Heart left ventricle (tissue), 16 donors: Measurements from ENCODE around the gene TENT5C. TPM values are rescaled to one million over a fixed set of nuclear protein-coding genes. Genes with fewer than 3 reads are reported as not detected.

ENCODE experiments used
- ATAC-seq, 4 donors: fragments of 200-7000 bp; cut with Tn5 transposase; one replicate each; pipeline ENCODE4 v1.9.1; 2020 to 2022; ENCODE audit warnings: moderate library complexity in 4 of 4, mild to moderate bottlenecking in 3 of 4, moderate number of reproducible peaks in 1 of 4
- DNase-seq, 5 donors: peaks; one replicate each; pipeline ENCODE4 v3.0.0-alpha.2; 2020
- H3K27ac ChIP-seq, 12 donors: fragments of 200-600 bp; sonication (generic) in 4 of 12; one replicate each; pipeline versions ENCODE4 v1.5.0 to v1.8.0; 2016 to 2022; ENCODE audit warnings: mild to moderate bottlenecking in 2 of 12
- H3K27me3 ChIP-seq, 9 donors: fragments of 200-600 bp; sonication (generic) in 2 of 9; one replicate each; pipeline versions ENCODE4 v1.5.1 to v1.8.0; 2016 to 2022; ENCODE audit warnings: mild to moderate bottlenecking in 3 of 9
- H3K36me3 ChIP-seq, 9 donors: fragments of 200-600 bp; sonication (generic) in 2 of 9; one replicate each; pipeline versions ENCODE4 v1.5.0 to v1.8.0; 2018 to 2022; ENCODE audit warnings: mild to moderate bottlenecking in 2 of 9
- H3K4me1 ChIP-seq, 12 donors: fragments of 200-600 bp; sonication (generic) in 4 of 12; one replicate each; pipeline versions ENCODE4 v1.5.0 to v1.8.0; 2016 to 2022; ENCODE audit warnings: mild to moderate bottlenecking in 3 of 12
- H3K4me3 ChIP-seq, 12 donors: fragments of 200-600 bp; sonication (generic) in 4 of 12; one replicate each; pipeline versions ENCODE4 v1.5.0 to v1.8.0; 2017 to 2022; ENCODE audit warnings: mild to moderate bottlenecking in 9 of 12, moderate library complexity in 4 of 12
- H3K9me3 ChIP-seq, 12 donors: fragments of 200-600 bp; sonication (generic) in 4 of 12; one replicate each; pipeline versions ENCODE4 v1.5.0 to v1.8.0; 2016 to 2022; ENCODE audit warnings: mild to moderate bottlenecking in 1 of 12
- CTCF ChIP-seq, 12 donors: fragments of 200-600 bp; sonication (generic) in 4 of 12; IDR thresholded peaks; one replicate each; pipeline versions ENCODE4 v1.5.0 to v1.8.0; 2018 to 2022; ENCODE audit warnings: antibody characterized with exemption in 12 of 12, mild to moderate bottlenecking in 5 of 12
- POLR2A ChIP-seq, 2 donors: fragments of 450-650 bp; IDR thresholded peaks; one replicate each; pipeline ENCODE4 v1.6.1; 2017; ENCODE audit warnings: antibody characterized with exemption in 2 of 2, mild to moderate bottlenecking in 2 of 2, moderate library complexity in 2 of 2
- WGBS, 4 donors: extraction: QIAGEN DNeasy Blood & Tissue Kit in 2 of 4; methylation state at CpG; one replicate each; pipeline versions ENCODE4 v1.1.5 to v1.1.7; 2013 to 2018; 5-methylcytosine and 5-hydroxymethylcytosine counted together
- intact Hi-C, 10 donors: fragments of 100-400 bp; cut with DNase I; formaldehyde crosslinking; loops; one replicate each; pipeline versions ENCODE4 v1.11.1 to v1.14.2; 2022
- polyA plus RNA-seq, 2 donors: library from polyadenylated mRNA; stranded (reverse); fragments of 200-250 nt; gene quantifications; one replicate each; pipeline ENCODE4 v1.2.3, GENCODE V29; 2013
- total RNA-seq, 9 donors: library from RNA; depleted of rRNA in 2 of 9; stranded (reverse); fragments of >200 nt in 2 of 9; fragmentation: NEBNext Ultra II Directional in 3 of 9; extraction: Animal tissue kit (Norgen Biotek cat#: 25700) in 3 of 9; gene quantifications; one replicate each; pipeline versions ENCODE4 v1.1.0 to v1.2.4, GENCODE V29; 2016 to 2023
- donor health status: ischemic (EF 13 %, LVEDD 7.1; RV severe dilation, severe dysfunction).
- donor health status: healthy with polysubstance abuse.
- donor health status: DM: no; HTN: yes; CAD: no.
- donor health status: DM: no; HTN: no; CAD: no.
- donor health status: ischemic (EF 25% LVEDD 6.9; RV normal size, moderate dysfunction).
- donor health status: ischemic (EF 25% LVEDD 5.7; RV mildly dilated, moderate dysfunction).
- donor health status: healthy.
- donor health status: DM: yes; HTN: yes; CAD: no.
- donor health status: ischemic (EF 35%, LVEDD 5.7; RV mildly dilated, moderate dysfunction).
- donor health status: nonischemic (EF 11% LVEDD 7.7; RV severe dilation, severe dysfunction).
- donor health status: DM: yes; HTN: yes; CAD: no.
- donor health status: PGD.
- donor health status: ischemic (EF 29% LVEDD 5.4; RV normal size, mild dysfunction).
- donor health status: nonischemic (EF 23%, LVEDD 6.1; RV moderate dilation, normal function).

The TENT5C gene
- total and polyA plus RNA-seq, 11 donors: 3.7 to 21.6 (median 14.5) TPM

GRCh38 chr1:117566556-117566955 is 39.3 kb upstream of the TENT5C start:
- DNase-seq (no peak), ATAC-seq (no peak)
- 82 to 84% (median 84%) methylated on average over 3 of the region's 3 CpGs for WGBS, 4 donors
- no peaks in the 10 kb centered on the region for H3K4me1 ChIP-seq
- intact Hi-C loops: no loop called here
- H3K9me3 ChIP-seq: no peaks in the 10 kb centered on the region
- H3K27ac ChIP-seq: no peak overlapping the region
- TF ChIP-seq CTCF (IDR thresholded peaks at IDR 0.05) (no peak), POLR2A (IDR thresholded peaks at IDR 0.05) (no peak)
- H3K36me3 ChIP-seq: no peaks in the 10 kb centered on the region
- no peak overlapping the region for H3K4me3 ChIP-seq
- H3K27me3 ChIP-seq: no peaks in the 10 kb centered on the region

GRCh38 chr1:117567435-117567834 is 38.4 kb upstream of the TENT5C start:
- intact Hi-C loops: no loop called here
- Histone ChIP-seq H3K4me1 (no peaks in the 10 kb centered on the region), H3K27ac (no peak overlapping the region), H3K9me3 (no peaks in the 10 kb centered on the region), H3K27me3 (no peaks in the 10 kb centered on the region), H3K36me3 (no peaks in the 10 kb centered on the region), H3K4me3 (no peak overlapping the region)
- no peak for ATAC-seq
- 92 to 99% (median 96%) methylated on average over 10 of the region's 10 CpGs for WGBS, 4 donors
- peak in 1 of 5 donors; percentile 39 for DNase-seq
- TF ChIP-seq POLR2A (IDR thresholded peaks at IDR 0.05): no peak

GRCh38 chr1:117567976-117568375 is 37.9 kb upstream of the TENT5C start:
- intact Hi-C loops: no loop called here
- H3K4me1 ChIP-seq: no peaks in the 10 kb centered on the region
- TF ChIP-seq CTCF (IDR thresholded peaks at IDR 0.05): no peak
- TF ChIP-seq POLR2A (IDR thresholded peaks at IDR 0.05): no peak
- H3K36me3 ChIP-seq: no peaks in the 10 kb centered on the region
- H3K4me3 ChIP-seq: no peak overlapping the region
- no peak for ATAC-seq
- no peaks in the 10 kb centered on the region for H3K9me3 ChIP-seq
- WGBS, 4 donors: 73 to 80% (median 77%) methylated on average over 3 of the region's 3 CpGs
- no peaks in the 10 kb centered on the region for H3K27me3 ChIP-seq
- no peak overlapping the region for H3K27ac ChIP-seq
- no peak for DNase-seq

- ATAC-seq: no peak
- Histone ChIP-seq H3K4me1 (no peaks in the 10 kb centered on the region), H3K4me3 (no peak overlapping the region), H3K27ac (no peak overlapping the region), H3K27me3 (no peaks in the 10 kb centered on the region), H3K36me3 (no peaks in the 10 kb centered on the region), H3K9me3 (no peaks in the 10 kb centered on the region)
- TF ChIP-seq CTCF (IDR thresholded peaks at IDR 0.05): no peak
- no peak for TF ChIP-seq POLR2A (IDR thresholded peaks at IDR 0.05)
- WGBS, 4 donors: 85 to 87% (median 86%) methylated on average over 6 of the region's 6 CpGs
- DNase-seq: no peak
- intact Hi-C loops: no loop called here
Observed at GRCh38 chr1:117568999-117569398, 36.8 kb upstream of the TENT5C start.

GRCh38 chr1:117569856-117570255 is 36.0 kb upstream of the TENT5C start:
- no peaks in the 10 kb centered on the region for H3K36me3 ChIP-seq
- ATAC-seq: no peak
- no peak for DNase-seq
- TF ChIP-seq POLR2A (IDR thresholded peaks at IDR 0.05) (no peak), CTCF (IDR thresholded peaks at IDR 0.05) (no peak)
- WGBS, 4 donors: 52 to 63% (median 60%) methylated on average over 3 of the region's 3 CpGs
- no peaks in the 10 kb centered on the region for H3K9me3 ChIP-seq
- H3K4me1 ChIP-seq: no peaks in the 10 kb centered on the region
- no peaks in the 10 kb centered on the region for H3K27me3 ChIP-seq
- H3K27ac ChIP-seq: no peak overlapping the region
- intact Hi-C loops: no loop called here
- no peak overlapping the region for H3K4me3 ChIP-seq
